ENCODE measurements around the gene DPPA4.

- no peak for TF ChIP-seq CTCF (IDR thresholded peaks at IDR 0.05)
- TF ChIP-seq RCOR1 (IDR thresholded peaks at IDR 0.05; ENCODE audit: low read length): no peak
Observed at GRCh38 chr3:109278141-109278540, 59.2 kb downstream of the DPPA4 start.

Data from SK-N-SH (cell line).